Ascending aorta (tissue), 2 donors: ENCODE results near the gene C1QC. TPM values are rescaled to one million over a fixed set of nuclear protein-coding genes. Genes with fewer than 3 reads are reported as not detected.
A peak's percentile ranks its signal among the peaks of the same experiment; 100 is the strongest.

Experiments
- DNase-seq, 2 donors: peaks; one replicate each; pipeline ENCODE4 v3.0.0-alpha.2; 2019; ENCODE audit warnings: low spot score in 2 of 2
- H3K27ac ChIP-seq, 2 donors: fragments of 200-600 bp; sonication (generic); one replicate each; pipeline ENCODE4 v1.5.1; 2016 to 2017; ENCODE audit warnings: mild to moderate bottlenecking in 1 of 2
- H3K27me3 ChIP-seq: fragments of 200-600 bp; sonication (generic); one replicate; pipeline ENCODE4 v1.5.1; 2017
- H3K36me3 ChIP-seq, 2 donors: fragments of 200-600 bp; sonication (generic); one replicate each; pipeline ENCODE4 v1.5.1; 2016
- H3K4me1 ChIP-seq, 2 donors: fragments of 200-600 bp; sonication (generic); one replicate each; pipeline ENCODE4 v1.5.1; 2016 to 2017; ENCODE audit warnings: mild to moderate bottlenecking in 1 of 2
- H3K4me3 ChIP-seq, 2 donors: fragments of 200-600 bp; sonication (generic); one replicate each; pipeline ENCODE4 v1.5.1; 2016 to 2017; ENCODE audit warnings: mild to moderate bottlenecking in 1 of 2
- H3K9me3 ChIP-seq, 2 donors: fragments of 200-600 bp; sonication (generic); one replicate each; pipeline ENCODE4 v1.5.1; 2016
- CTCF ChIP-seq, 3 experiments: fragments of 200-600 bp in 2 of 3; fragments of 450-650 bp in 1 of 3; sonication (generic) in 2 of 3; IDR thresholded peaks; one replicate each; pipeline ENCODE4 v1.5.1; 2016 to 2019; ENCODE audit warnings: antibody characterized with exemption in 3 of 3, mild to moderate bottlenecking in 1 of 3, moderate library complexity in 1 of 3
- intact Hi-C: fragments of 100-400 bp; cut with DNase I; formaldehyde crosslinking; loops from one replicate; pipeline ENCODE4 v1.15.1; 2023
- total RNA-seq: library from RNA; depleted of rRNA; stranded (reverse); fragments of >200 nt; gene quantifications from one replicate; pipeline ENCODE4 v1.1.0, GENCODE V29; 2016

The C1QC gene
- total RNA-seq, 1 donor from 2014 or later, result 350 TPM

DNA sequence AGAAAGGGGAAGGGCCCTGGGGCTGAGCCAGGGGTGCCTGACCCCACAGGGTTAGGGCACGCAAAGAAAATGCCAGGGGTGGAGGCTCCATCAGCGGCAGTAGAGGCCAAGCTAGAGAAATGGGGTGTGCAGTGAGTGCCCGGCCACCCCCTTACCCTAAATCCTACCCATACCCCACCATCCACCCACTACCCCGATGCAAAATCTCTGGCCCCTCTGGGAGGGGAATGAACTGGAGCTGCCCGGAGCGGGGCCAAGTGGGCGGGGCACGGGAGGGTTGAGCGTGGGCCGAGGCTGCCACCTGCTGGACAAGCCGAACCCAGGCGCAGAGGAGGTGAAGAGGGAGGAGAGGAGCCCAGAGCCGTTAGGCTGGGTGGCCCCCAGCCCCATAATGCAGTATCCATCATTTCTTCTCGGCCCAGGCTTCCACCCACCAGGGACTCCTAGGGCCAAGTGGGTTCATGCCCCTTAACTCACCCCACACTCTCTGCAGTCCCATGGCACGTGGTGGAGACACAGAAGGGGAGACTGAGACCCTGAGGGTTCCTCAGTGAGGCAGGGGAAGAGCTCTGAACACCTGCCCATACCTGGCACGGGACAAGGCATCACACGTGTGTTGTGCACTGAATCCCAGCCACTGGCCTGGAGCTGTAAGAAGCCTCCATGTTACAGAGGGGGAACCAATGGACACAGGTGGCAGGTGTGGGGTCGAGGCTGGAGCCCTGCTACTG, 1.4 kb upstream of the C1QC start:
- intact Hi-C loops, result loop anchor here (1.0 kb wide), 1 partner anchor 222 kb away; no protein-coding TSS in a partner anchor
- H3K27ac ChIP-seq, result no peak overlapping the region
- H3K4me1 ChIP-seq, result no peaks in the 10 kb centered on the region
- H3K27me3 ChIP-seq, result no peaks in the 10 kb centered on the region
- no peak overlapping the region for H3K4me3 ChIP-seq
- H3K36me3 ChIP-seq, result no peaks in the 10 kb centered on the region
- no peaks in the 10 kb centered on the region for H3K9me3 ChIP-seq
- DNase-seq, result peak in 1 of 2 donors; percentile 83
- TF ChIP-seq CTCF (IDR thresholded peaks at IDR 0.05), result peak; percentile 83 to 94 (median 93)

DNA sequence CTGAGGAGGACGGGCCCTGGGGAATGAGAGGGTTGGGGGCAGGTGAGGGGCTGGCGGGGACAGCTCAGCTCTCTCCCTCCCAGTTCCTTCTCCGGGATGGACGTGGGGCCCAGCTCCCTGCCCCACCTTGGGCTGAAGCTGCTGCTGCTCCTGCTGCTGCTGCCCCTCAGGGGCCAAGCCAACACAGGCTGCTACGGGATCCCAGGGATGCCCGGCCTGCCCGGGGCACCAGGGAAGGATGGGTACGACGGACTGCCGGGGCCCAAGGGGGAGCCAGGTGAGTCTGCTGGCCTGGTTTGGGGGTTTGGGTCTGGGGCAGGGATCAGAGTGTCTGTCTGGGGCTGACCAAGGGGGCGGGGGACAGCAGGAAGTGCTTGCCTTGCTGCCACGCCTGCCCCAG, 495 bp downstream of the C1QC start:
- intact Hi-C loops, result no loop called here
- no peak overlapping the region for H3K27ac ChIP-seq
- peak overlapping the region in 1 of 2 donors; percentile 41 for H3K4me3 ChIP-seq

DNA sequence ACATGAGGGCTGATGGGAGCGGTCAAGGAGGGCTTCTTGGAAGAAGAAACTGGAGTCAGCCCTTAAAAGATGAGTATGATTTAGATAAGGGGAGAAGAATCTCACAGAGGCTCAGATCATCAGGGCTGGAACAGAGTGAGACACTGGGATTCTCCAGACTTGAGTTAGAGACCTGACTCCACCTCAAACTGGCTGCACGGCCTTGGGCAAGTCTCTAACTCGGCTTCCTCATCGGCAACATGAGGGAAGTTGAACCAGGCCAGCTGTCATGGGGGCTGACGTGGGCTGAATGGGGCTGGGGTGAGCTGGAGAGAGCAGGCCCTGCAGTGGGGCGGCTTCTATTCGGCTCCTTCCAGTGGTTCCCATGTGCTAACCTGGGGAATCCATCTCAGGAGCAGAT, 2.5 kb downstream of the C1QC start:
- intact Hi-C loops, result no loop called here
- DNase-seq, result no peak
- no peaks in the 10 kb centered on the region for H3K27me3 ChIP-seq
- no peaks in the 10 kb centered on the region for H3K36me3 ChIP-seq
- no peaks in the 10 kb centered on the region for H3K9me3 ChIP-seq
- no peak overlapping the region for H3K4me3 ChIP-seq
- TF ChIP-seq CTCF (IDR thresholded peaks at IDR 0.05), result no peak
- H3K4me1 ChIP-seq, result no peaks in the 10 kb centered on the region
- H3K27ac ChIP-seq, result no peak overlapping the region

More for the DNA sequence above, 495 bp downstream of the C1QC start:
- no peaks in the 10 kb centered on the region for H3K4me1 ChIP-seq
- no peak for DNase-seq
- no peaks in the 10 kb centered on the region for H3K9me3 ChIP-seq
- H3K27me3 ChIP-seq, result no peaks in the 10 kb centered on the region
- H3K36me3 ChIP-seq, result no peaks in the 10 kb centered on the region
- no peak for TF ChIP-seq CTCF (IDR thresholded peaks at IDR 0.05)

DNA sequence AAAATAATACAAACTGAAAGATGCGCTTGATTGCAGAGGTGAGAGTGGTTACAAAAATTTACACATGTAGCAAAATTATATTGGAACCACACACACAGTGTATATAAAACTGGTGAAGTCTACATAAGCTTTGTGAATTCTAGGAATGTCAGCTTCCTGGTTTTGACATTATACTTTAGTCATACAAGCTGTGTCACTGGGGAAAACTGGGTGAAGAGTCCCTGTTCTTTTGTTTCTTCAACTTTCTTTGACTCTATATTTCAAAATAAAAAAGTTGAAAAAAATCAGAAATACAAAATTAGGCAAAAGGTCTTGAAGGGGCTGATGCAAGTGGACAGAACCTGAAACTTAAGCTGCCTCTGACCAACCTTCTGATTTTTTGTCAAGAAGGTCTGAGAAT, 3.0 kb downstream of the C1QC start:
- Histone ChIP-seq H3K4me1 (no peaks in the 10 kb centered on the region), H3K9me3 (no peaks in the 10 kb centered on the region), H3K27ac (no peak overlapping the region), H3K27me3 (no peaks in the 10 kb centered on the region), H3K4me3 (no peak overlapping the region), H3K36me3 (no peaks in the 10 kb centered on the region)
- intact Hi-C loops, result no loop called here
- no peak for DNase-seq
- TF ChIP-seq CTCF (IDR thresholded peaks at IDR 0.05), result no peak

DNA sequence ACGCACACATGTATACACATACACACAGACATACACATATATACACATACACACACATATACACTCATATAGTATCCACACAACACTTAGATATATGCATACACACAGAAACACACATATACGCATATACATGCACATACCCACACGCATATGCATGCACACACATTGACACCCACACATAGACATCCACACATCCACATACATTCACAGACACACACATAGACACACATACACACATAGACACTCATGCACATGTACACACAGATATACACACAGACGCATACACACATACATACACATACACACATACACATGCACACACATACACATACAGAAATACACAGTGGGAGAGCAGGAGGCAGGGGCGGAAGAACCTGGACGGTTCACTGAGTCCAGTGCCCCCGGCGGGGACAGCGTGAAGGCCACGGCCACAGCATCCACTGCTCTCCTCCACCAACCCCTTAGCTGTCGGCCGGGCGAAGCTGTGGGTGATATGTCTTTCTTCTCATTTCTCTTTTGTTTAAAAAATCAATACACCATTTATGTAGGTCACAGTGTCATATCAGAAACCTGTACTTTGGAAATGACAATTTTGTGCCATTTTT, 6.8 kb downstream of the C1QC start:
- H3K27ac ChIP-seq, result no peak overlapping the region
- no peaks in the 10 kb centered on the region for H3K27me3 ChIP-seq
- H3K36me3 ChIP-seq, result no peaks in the 10 kb centered on the region
- TF ChIP-seq CTCF (IDR thresholded peaks at IDR 0.05), result no peak
- no peak overlapping the region for H3K4me3 ChIP-seq
- DNase-seq, result no peak
- no peaks in the 10 kb centered on the region for H3K4me1 ChIP-seq
- H3K9me3 ChIP-seq, result no peaks in the 10 kb centered on the region
- intact Hi-C loops, result no loop called here
